HG03097 (cell line): ENCODE data around the gene ENTPD7.
"Not testable (repeated sequence)": the region's sequence is repeated elsewhere in the genome, so short reads cannot be mapped to it uniquely, and the experiment has no call there.

Source experiments
- ATAC-seq: cut with Tn5 transposase; IDR thresholded peaks from one replicate; pipeline ENCODE4 v1.9.1; 2021; ENCODE audit not compliant: unreplicated experiment, low FRiP score

Gene ENTPD7

DNA sequence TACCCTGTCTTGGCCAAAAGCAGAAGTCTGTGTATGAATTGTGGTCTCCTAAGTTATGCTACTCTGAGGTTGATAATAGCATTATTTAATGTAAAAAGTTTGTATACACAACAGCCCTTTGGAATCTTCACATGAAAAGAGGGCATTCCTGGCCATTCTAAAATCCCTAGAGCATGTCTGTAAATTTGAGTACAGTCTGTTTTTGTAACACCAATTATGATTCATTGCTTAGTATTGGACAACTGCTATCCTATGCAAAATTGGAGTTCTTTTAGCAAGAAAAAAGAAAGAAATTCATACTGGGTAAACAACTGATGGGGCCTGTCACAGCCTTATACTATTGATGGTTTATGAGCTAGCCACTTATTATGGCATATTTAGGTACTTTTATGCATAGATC lies 82.9 kb downstream of the ENTPD7 start:
- ATAC-seq: no peak

DNA sequence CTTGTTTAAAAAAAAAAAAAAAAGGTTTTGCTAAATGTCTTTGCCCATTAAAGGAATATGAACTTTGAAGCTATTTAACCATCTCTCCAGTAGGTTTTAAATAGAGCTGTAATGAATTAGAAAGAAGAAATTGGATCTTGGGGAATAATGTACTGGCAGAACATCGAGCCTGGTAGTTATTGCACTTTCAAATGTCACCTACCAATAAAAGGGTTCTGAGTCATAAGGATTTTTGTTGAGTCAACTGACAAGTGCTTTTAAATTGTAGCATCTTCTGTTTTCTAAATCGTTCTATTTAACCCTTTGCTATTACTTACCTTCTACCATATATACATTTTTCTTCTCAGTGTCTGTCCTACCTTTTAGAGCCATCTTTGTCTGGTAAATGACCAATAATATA lies 83.4 kb downstream of the ENTPD7 start:
- no peak for ATAC-seq

DNA sequence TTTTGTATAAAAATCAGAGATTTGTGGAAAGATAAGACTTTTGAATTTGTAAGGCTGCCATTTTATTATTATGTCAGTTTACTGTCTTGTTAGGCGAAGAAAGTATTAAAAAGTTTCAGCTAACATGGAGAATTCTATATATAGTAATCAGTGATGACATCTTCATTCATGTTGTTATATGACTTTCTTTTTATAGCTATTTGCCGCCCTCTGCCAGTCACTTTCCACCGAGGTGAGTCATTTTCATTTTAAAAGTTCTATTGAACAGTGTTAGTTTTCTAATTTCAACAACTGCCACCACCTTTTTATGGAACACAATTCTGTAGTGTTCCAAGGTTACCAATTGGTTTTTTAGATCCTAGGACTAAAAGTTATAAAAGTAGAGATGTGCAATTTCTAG lies 84.5 kb downstream of the ENTPD7 start:
- ATAC-seq: no peak

DNA sequence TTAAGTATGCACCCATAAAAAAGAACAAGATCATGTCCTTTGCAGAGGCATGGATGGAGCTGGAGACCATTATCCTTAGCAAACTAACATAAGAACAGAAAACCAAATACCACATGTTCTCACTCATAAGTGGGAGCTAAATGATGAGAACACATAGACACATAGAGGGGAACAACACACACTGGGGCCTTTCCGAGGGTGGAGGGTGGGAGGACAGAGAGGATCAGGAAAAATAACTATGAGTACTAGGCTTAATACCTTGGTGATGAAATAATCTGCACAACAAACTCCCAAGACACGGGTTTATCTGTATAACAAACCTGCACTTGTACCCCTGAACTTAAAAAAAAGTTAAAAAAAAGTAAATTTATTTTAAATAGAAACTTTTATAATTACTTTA lies 86.9 kb downstream of the ENTPD7 start:
- ATAC-seq: not testable (repeated sequence)

DNA sequence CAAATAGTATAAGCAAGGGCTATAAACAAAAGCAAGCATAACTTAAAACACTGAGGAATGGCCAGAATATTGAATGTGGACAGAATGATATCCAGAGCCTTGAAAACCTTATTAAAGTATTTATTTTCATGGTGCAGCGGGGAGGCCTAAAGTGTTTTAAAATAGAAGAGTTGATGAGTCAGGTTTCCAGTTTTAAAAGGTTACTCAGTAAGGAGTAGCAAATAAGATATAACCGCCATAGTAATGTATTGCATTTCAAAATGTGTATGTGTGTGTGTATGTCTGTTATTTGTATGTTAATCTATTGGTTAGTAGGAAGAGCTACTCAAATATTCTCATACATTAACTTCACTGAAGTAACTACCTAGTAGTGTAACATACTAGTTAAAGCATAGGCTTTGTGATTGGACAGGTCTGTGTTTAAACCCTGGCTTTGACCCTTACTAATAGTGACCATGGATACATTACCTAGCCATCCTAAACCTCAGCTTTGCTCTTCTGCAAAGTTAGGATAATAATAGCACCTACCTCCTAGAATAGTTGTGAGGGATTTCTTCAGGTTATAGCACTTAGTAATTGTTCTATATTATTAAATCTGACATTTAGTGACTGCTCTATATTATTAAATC lies 89.6 kb downstream of the ENTPD7 start:
- ATAC-seq: no peak

DNA sequence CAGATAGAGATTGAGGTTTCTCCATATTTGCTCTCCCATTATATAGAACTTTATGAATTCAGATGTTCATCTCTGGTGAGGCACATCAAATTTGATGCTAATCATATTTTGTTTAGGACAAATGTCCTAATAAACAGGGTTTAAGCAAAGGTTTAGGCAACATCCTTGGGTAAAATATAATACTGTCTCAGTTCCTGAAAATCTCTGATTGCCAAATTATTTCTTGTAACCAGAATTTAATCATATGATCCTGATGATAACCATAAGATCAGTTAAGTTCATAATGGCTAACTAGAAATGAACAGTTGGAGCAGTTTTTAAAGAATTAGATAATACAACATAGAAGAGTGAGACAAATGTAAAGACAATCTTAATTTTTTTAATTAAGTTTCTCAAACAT lies 91.3 kb downstream of the ENTPD7 start:
- no peak for ATAC-seq

DNA sequence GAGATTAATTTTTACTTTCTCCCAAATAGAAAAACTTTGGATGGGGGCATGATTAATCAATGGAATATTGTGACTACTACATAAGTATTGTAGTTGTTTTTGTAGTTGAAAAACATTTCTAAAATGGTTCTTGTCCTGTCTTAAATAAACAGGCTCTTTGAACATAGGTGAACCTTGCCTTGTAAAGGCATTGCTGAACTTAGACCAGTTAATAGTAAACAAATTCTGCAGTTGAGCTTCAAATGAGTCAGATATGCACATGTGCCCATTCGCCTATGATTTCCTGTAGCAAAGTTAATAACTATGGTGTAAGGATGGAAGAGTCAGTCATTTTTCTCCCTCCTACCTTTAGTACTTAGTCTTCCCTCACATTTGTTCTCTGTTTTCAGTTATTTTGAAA lies 95.4 kb downstream of the ENTPD7 start:
- ATAC-seq: no peak
